22Rv1 (cell line): ENCODE measurements around the gene RRM2.
A peak's percentile ranks its signal among the peaks of the same experiment; 100 is the strongest.
"Not testable (repeated sequence)": the region's sequence is repeated elsewhere in the genome, so short reads cannot be mapped to it uniquely, and the experiment has no call there.

Experiments
- H3K27ac ChIP-seq: fragments of 450-650 bp; 2 replicates; pipeline ENCODE4 v1.5.1; 2017
- ZFX ChIP-seq: fragments of 450-650 bp; IDR thresholded peaks from 2 replicates; pipeline ENCODE4 v1.6.1; 2017; ENCODE audit warnings: antibody characterized with exemption, borderline replicate concordance
- TF ChIP-seq, protein P1 (sequence below): fragments of 450-650 bp; IDR thresholded peaks from 2 replicates; pipeline ENCODE4 v1.5.1; 2017; ENCODE audit warnings: mild to moderate bottlenecking

RRM2 gene

DNA sequence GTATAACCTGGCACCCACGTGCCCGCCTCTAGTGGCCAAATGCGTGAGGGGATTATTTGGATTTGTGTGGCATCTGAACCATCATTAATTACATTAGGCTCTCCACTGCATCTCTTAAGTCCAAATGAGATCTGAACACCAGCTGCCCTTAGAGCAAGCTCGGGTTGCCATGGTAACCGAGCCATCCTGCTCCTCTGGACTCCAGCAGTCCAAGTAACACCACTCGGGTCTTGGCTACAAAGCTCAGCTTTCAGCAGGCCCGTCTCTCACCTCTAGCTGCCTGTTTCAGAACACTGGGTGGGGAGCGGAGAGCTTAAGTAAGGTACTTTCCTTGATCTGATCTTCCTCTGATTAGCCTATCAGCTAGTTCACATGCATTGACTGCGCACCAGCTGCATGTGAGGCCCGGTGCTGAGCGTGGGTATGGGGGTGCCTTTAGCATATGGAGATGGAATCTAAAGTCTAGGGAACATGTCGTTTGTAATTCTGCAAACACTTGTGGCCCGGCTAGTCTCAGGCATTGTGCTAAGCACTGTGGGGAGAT, 28.2 kb upstream of the RRM2 start:
- TF ChIP-seq, protein P1, sequence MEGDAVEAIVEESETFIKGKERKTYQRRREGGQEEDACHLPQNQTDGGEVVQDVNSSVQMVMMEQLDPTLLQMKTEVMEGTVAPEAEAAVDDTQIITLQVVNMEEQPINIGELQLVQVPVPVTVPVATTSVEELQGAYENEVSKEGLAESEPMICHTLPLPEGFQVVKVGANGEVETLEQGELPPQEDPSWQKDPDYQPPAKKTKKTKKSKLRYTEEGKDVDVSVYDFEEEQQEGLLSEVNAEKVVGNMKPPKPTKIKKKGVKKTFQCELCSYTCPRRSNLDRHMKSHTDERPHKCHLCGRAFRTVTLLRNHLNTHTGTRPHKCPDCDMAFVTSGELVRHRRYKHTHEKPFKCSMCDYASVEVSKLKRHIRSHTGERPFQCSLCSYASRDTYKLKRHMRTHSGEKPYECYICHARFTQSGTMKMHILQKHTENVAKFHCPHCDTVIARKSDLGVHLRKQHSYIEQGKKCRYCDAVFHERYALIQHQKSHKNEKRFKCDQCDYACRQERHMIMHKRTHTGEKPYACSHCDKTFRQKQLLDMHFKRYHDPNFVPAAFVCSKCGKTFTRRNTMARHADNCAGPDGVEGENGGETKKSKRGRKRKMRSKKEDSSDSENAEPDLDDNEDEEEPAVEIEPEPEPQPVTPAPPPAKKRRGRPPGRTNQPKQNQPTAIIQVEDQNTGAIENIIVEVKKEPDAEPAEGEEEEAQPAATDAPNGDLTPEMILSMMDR: no peak
- TF ChIP-seq ZFX: no peak
- no peak overlapping the region for H3K27ac ChIP-seq

GRCh38 chr2:10095175-10095574, 27.4 kb upstream of the RRM2 start:
- no peak overlapping the region for H3K27ac ChIP-seq
- TF ChIP-seq, protein P1: no peak
- TF ChIP-seq ZFX: no peak

GRCh38 chr2:10096641-10097040, 25.9 kb upstream of the RRM2 start:
- TF ChIP-seq, protein P1: no peak
- TF ChIP-seq ZFX: no peak
- H3K27ac ChIP-seq: no peak overlapping the region

DNA sequence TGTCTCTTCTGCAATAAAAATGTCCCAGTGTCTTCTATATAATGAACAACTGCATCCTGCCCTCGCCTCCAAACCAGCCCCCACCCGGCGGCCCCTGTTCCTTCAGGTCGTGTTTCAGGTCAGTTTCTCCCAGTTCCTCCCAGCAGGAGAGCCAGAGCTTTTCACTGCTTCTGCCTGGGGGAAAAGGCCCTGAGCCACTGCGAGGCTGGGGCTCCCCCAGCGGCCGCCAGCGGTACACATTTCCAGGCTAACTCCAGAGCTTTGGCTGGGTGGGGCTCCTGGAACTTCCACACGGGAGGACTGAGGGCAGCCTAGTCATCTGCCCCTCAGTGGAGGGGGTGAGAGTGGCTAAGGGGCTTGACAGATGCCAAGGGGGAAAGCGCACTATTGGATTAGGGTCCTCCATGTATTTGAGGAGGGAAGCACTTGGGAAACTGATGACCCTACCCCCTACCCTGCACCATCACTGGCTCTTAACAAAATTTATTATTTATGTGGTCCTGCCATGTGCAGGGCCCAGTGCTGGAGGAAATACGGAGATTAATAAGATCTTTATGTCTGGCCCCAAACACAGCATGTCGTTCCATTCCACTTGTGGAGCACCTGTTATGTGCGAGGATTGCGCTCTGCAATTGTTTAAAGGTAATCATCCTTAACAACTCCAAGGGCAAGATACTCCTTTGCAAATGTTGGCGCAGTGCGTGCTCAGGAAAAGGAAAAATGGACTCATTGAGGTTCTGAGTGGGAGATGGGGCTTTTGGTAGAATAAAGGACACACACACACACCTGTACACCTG, 25.0 kb upstream of the RRM2 start:
- H3K27ac ChIP-seq: no peak overlapping the region
- no peak for TF ChIP-seq ZFX
- TF ChIP-seq, protein P1: peak; percentile 98

DNA sequence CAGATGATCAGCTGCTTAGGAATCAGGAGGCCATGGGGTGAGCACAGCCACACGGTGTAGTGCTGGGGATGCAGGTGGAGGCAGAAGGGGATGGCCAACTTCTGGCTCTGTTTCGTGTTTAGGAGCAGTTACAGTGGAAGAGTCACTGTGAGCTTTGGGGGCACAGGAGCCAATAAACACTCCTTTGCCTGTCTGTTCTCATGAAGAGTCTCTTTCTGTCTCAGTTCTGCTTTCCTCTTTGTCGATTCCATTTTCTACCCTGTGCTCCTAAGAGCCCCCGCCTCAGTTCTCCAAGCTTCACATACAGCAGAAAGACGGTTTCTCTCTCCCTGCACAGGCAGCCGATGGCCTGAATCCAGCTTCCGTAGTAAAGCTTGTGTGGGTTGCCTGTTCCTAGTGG, 21.0 kb upstream of the RRM2 start:
- no peak overlapping the region for H3K27ac ChIP-seq
- TF ChIP-seq, protein P1: no peak
- TF ChIP-seq ZFX: no peak

- H3K27ac ChIP-seq: no peak overlapping the region
- no peak for TF ChIP-seq ZFX
- TF ChIP-seq, protein P1: no peak
Observed at GRCh38 chr2:10103179-10103578, 19.4 kb upstream of the RRM2 start.

DNA sequence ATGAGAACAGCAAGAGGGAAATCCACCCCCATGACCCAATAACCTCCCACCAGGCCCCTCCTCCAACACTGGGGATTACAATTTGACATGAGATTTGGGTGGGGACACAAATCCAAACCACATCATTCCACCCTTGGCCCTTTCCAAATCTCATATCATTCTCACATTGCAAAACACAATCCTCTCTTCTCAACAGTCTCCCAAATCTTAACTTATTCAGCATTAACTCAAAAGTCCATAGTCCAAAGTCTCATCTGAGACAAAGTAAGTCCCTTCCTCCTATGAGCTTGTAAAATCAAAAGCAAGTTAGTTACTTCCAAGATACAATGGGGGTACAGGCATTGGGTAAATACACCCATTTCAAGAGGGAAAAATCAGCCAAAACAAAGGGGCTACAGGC, 17.6 kb upstream of the RRM2 start:
- not testable (repeated sequence) for H3K27ac ChIP-seq
